Measurements from ENCODE around the gene VWA8. TPM values are rescaled to one million over a fixed set of nuclear protein-coding genes. Genes with fewer than 3 reads are reported as not detected.

Gene VWA8
- total and polyA plus RNA-seq, 10 donors, result 2.7 to 33.6 (median 18.3) TPM

- no peak for DNase-seq
- H3K9me3 ChIP-seq, result no peaks in the 10 kb centered on the region
- no peak for TF ChIP-seq POLR2AphosphoS5 (IDR thresholded peaks at IDR 0.05)
- TF ChIP-seq, protein P1, sequence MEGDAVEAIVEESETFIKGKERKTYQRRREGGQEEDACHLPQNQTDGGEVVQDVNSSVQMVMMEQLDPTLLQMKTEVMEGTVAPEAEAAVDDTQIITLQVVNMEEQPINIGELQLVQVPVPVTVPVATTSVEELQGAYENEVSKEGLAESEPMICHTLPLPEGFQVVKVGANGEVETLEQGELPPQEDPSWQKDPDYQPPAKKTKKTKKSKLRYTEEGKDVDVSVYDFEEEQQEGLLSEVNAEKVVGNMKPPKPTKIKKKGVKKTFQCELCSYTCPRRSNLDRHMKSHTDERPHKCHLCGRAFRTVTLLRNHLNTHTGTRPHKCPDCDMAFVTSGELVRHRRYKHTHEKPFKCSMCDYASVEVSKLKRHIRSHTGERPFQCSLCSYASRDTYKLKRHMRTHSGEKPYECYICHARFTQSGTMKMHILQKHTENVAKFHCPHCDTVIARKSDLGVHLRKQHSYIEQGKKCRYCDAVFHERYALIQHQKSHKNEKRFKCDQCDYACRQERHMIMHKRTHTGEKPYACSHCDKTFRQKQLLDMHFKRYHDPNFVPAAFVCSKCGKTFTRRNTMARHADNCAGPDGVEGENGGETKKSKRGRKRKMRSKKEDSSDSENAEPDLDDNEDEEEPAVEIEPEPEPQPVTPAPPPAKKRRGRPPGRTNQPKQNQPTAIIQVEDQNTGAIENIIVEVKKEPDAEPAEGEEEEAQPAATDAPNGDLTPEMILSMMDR (IDR thresholded peaks at IDR 0.05 in 8 of 11, conservative IDR thresholded peaks at IDR 0.05 in 3 of 11), result no peak
- intact Hi-C loops (cut with DNase I; ENCODE audit: low total_unique reads), result no loop called here
- no peak overlapping the region for H3K27ac ChIP-seq
- WGBS, 5 donors, result 84 to 96% (median 94%) methylated on average over 4 of the region's 4 CpGs
- no peaks in the 10 kb centered on the region for H3K27me3 ChIP-seq (replicated peaks in 1 of 7)
- no peaks in the 10 kb centered on the region for H3K4me1 ChIP-seq
- no peak overlapping the region for H3K4me3 ChIP-seq
- peaks cover 0 to 27% (median 4%) of the 10 kb centered on the region in 6 donors for H3K36me3 ChIP-seq
Measured at GRCh38 chr13:41823476-41823875, 137.4 kb downstream of the VWA8 start.

DNA sequence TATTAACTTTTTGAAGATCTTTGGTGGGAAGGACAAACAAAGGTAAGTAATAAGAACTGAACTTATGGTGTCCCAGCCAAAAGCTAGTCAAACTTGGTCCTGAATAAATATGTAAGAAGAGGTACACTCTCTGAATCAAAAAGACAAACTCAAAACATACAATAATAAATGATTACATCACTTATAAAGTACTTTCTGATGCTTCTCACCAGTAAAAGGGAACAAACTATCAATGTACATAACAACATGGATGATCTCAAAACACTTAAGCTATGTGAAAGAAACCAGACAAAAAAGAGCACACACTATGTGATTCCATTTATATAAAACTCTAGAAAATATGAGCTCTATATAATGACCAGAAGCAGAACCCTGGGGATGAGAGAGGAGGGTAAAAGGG lies 138.3 kb downstream of the VWA8 start:
- no peaks in the 10 kb centered on the region for H3K9me3 ChIP-seq
- H3K27ac ChIP-seq, result no peak overlapping the region
- no peak for DNase-seq
- peaks cover 0 to 36% (median 6%) of the 10 kb centered on the region in 6 donors for H3K36me3 ChIP-seq
- no peaks in the 10 kb centered on the region for H3K27me3 ChIP-seq (replicated peaks in 1 of 7)
- no peaks in the 10 kb centered on the region for H3K4me1 ChIP-seq
- H3K4me3 ChIP-seq, result no peak overlapping the region
- TF ChIP-seq, protein P1 (IDR thresholded peaks at IDR 0.05 in 8 of 11, conservative IDR thresholded peaks at IDR 0.05 in 3 of 11), result no peak
- TF ChIP-seq POLR2AphosphoS5 (IDR thresholded peaks at IDR 0.05) (no peak), POLR2A (IDR thresholded peaks at IDR 0.05) (no peak)
- intact Hi-C loops (cut with DNase I; ENCODE audit: low total_unique reads), result no loop called here

GRCh38 chr13:41821238-41821594 lies 139.7 kb downstream of the VWA8 start:
- intact Hi-C loops (cut with DNase I; ENCODE audit: low total_unique reads), result no loop called here
- Histone ChIP-seq H3K4me3 (no peak overlapping the region), H3K27ac (no peak overlapping the region), H3K4me1 (no peaks in the 10 kb centered on the region), H3K27me3 (replicated peaks in 1 of 7) (no peaks in the 10 kb centered on the region), H3K9me3 (no peaks in the 10 kb centered on the region), H3K36me3 (peaks cover 0 to 45% (median 7%) of the 10 kb centered on the region in 6 donors)
- WGBS, 5 donors, result 59 to 71% (median 62%) methylated on average over 2 of the region's 2 CpGs
- DNase-seq, result no peak
- TF ChIP-seq POLR2A (IDR thresholded peaks at IDR 0.05), result no peak
- no peak for TF ChIP-seq POLR2AphosphoS5 (IDR thresholded peaks at IDR 0.05)
- TF ChIP-seq, protein P1 (IDR thresholded peaks at IDR 0.05 in 8 of 11, conservative IDR thresholded peaks at IDR 0.05 in 3 of 11), result no peak

- Histone ChIP-seq H3K27me3 (replicated peaks in 1 of 7) (no peaks in the 10 kb centered on the region), H3K4me3 (no peak overlapping the region), H3K27ac (no peak overlapping the region), H3K4me1 (no peaks in the 10 kb centered on the region), H3K9me3 (no peaks in the 10 kb centered on the region), H3K36me3 (peaks cover 0 to 50% (median 7%) of the 10 kb centered on the region in 6 donors)
- 73 to 83% (median 76%) methylated on average over 1 of the region's 1 CpG for WGBS, 5 donors
- no peak for DNase-seq
- intact Hi-C loops (cut with DNase I; ENCODE audit: low total_unique reads), result no loop called here
- TF ChIP-seq POLR2AphosphoS5 (IDR thresholded peaks at IDR 0.05), result no peak
- TF ChIP-seq POLR2A (IDR thresholded peaks at IDR 0.05), result no peak
- TF ChIP-seq, protein P1 (IDR thresholded peaks at IDR 0.05 in 8 of 11, conservative IDR thresholded peaks at IDR 0.05 in 3 of 11), result no peak
Measured at GRCh38 chr13:41820581-41821237, 140.2 kb downstream of the VWA8 start.
